ENCODE results near the gene TM4SF4.
A peak's percentile ranks its signal among the peaks of the same experiment; 100 is the strongest.

The TM4SF4 gene

DNA sequence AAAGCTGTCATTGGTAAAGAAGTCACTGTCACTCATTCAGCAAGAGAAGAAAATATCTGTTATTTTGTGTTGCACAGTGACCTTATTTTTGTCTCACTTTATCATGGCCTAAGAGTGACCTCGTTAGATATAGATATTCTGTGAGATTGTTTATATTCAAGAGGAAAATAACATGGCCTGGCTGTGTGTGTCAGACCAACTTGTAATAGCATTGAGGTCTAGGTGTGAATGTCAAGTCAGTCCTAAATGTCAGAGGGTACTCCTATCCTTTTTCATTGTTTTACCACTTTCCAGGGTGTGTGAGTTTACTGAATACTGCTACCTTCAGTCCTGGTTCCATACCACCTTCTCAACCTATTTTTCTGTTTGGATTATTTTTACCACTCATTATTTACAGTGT lies 18.5 kb upstream of the TM4SF4 start:
- no peak for DNase-seq

DNA sequence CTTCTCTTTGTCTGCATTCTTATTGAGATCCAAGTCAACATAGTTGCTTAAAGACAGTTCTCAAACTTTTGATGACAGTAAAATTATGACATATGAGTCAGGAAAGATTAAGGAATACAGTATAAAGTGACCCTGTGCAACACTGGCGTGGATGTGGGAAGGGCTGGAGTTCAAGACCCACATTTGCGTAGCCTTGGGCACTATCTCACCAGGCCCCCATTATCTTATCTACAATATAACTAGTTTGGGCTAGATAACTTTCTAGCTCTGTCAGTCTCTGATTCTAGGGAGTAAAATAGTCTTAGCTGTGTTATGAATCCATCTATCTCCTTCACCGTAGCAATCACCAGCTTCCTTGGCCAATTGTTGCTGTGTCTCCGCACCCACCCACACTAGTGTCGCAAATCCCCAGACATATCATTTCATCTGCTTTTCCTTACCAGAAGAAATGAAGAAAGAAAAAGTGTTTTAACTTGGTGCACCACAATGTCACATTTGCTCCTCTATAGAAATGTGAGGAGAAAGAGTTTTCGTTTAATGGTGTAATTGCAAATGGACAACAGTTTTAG lies 14.9 kb upstream of the TM4SF4 start:
- no peak for DNase-seq

DNA sequence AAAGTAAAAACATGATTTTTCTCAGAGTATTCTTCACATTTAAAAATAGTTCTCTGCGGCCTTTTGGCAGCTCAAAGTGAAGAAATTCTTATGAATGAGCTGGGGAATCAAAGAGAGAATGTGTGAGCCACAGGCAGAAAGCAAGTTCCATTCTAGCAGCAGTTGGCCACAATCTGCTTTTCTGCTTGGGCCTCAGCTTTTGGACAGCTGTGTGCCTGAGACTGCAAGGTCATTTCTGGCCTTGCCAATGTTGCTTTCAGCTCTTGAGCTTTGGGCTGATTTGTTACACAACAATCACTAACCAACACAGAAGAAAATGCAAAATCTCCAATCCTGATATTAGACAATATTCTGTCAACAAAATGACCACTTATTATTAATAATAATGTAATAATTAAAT lies 14.4 kb upstream of the TM4SF4 start:
- no peak for DNase-seq

DNA sequence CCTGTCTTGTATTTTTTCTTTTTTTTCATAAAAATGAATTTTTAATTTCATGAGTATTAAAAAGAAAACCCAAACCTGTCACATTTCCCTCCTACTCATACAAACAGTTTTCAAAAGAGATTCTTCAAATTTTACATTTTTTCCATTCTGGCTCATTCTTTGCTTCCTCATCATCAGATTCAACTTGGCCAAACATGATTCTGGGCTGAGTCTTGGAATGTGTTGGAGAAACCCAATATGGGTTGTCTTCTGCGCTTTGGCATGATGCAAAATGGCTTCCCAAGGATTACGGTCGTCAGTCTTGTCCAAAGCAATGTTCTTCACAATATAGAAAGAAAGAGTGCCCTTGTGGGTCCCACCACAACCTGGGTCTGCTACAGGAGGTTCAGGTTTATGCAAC lies 12.4 kb upstream of the TM4SF4 start:
- DNase-seq, result no peak

DNA sequence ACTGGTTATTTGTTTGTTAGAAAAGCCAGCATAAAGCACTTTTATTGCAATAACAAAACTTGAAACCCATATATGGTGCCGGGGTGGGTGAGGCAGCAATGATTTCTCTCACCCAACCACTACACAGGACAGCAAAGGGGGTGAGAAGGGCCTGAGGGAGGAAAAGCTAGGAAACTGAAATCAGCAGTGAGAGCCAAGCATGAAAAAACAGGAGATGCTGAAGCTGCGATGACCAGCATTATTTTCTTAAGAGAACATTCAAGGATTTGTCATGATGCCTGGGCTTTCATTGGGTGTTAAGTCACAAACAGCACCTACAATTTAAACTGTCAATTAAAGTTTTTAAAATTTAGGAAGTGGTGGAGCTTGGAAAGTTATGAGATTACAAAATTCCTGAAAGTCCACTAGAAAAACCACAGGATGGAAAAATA lies 11.9 kb upstream of the TM4SF4 start:
- DNase-seq, result no peak

DNA sequence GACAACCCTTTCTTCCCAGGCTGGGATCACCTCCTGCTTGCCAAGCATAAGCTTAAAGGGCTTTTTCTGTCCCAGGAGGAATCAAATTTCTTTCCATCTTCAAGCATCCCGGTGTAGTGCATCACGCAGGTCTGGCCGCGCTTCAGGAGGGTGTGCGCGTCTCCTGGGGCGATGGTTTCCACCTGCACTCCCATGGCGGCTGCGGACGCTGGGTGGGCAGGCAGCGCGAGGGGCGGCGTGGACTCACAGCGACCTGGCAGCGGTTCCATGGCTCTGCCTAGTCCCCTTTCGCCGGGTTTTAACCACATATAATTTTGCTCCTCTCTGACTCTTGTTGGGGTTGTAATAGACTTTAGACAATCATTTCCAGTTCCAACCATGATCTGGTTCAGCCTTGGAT lies 10.6 kb upstream of the TM4SF4 start:
- DNase-seq, result no peak

DNA sequence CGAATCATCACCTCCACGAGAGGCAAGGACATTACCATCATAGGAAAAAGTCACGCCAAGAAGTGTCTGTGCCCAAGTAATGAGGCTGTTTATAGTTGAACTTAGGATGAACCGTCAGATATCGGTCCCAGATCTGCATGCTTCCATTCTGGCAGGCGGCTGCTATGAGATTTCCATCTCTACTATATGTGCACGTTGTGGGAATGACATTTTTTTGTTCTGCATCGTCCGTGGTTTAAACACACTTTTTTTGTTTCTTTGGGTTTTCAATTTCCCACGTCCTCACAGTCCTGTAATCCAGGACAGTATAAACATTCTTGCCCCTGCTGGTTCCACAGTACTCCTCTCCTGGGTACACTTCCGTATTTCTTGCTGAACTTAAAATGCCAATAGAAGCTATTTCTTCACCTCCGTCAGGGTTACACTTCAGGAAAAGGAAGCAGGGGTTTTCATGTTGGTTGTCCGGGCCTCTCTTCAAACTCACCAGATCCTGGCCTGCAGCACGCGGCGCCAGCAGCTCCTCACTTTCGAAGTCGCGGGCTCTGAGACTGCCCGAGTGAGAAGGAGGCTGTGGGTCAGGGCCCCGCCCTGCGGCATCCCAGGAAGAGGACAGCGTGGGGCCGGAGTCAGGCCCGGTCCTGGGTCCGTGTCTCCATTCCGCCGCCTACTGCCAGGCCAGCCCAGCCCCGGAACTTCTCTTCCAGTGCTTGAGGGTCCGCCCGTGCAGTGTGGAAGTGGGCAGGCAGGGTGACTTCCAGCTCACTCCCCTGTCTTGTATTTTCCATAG lies 9.8 kb upstream of the TM4SF4 start:
- DNase-seq, result no peak

DNA sequence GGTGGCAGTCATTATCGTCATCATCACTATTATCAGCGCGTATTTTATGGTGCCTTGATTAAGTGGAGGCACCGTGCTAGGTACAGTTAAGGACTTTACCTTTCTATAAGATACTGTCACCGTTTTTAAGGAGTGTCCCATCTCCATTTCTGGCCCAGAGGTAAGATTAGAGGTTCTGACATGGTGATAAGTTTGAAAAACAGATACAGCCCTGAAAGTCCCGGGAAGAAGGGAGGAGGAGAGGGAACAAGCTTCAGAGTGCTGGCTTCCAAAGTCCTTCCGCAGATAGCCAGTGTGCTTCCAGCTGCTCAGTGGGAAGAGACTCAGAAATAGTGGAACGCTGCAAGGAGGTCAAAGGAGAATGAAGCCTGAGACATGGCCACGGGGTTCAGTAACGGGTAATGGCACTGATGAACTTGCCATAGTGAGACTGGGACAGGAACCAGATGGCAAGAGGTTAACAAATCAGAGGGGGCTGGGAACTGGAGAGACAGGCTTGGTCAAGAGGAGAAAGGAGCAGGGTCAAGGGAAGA lies 9.1 kb upstream of the TM4SF4 start:
- no peak for DNase-seq

DNA sequence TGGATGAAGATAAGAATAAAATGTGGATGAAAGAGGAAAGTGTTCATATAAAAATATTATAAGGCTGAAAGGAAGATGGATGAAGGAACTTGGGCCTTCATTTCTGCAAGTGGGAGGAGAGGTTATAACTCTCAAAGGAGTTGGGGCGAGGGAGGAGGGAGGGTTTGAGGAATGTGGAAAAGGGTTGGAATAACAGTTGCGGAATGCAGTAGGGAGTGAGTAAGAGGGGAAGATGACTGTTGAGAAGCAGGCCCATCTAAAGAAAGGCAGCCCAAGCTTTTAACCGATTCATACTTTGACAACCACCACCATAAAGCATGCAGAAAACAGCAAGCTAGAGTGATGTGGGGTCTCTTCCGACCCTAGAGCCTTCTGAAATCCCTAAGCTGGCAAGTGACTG lies 8.3 kb upstream of the TM4SF4 start:
- DNase-seq, result no peak

DNA sequence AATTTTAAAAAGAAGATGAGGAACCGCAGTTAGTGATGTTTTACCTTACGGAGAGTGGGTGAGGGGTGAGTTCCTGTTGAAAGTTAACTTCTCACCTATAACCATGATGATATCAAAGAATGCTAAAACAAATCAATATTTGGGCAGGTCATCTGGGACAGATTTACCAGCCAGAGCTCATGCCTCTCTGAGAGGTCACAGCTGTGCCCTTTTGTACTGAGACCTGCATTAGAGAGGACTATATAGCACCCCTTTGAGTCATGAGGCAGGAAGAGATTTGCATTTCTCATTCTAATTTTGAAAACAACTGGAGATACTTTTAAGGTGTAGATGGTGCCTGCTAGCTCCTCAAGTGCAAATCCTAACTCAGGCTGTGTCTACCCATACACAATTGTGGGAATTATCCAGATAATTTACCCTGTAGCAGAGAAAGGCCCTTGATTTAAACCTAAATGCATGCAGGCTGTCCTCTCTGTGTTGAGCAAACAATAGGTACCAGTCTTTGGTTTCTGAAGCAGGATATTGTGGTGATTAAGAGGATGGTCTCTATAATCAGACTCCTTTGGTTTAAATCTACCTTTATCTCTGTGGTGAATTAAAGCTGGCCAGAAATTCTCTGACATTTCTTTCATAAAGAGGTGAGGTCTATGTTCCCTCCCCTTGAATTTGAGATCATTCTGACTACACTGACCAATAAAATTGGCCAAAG lies 5.8 kb upstream of the TM4SF4 start:
- no peak for DNase-seq

DNA sequence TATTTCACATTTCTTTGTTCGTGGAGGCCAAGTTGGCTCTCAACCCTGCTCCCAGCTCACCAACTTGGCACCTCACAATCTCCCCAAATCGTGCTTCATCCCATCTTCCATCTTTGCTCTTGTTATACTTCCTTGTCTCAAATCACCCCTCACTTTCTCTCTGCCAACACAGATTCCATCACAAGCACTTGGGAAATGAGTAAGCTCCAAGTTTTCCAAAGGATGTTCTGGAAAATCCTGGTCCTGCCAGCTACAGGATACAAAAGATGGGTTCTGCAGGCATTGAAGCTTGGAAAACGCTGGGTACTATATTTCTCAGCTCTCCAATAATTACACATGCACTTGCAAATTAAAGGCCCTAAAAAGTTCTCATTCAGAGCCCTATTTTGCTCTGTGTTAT lies 4.1 kb upstream of the TM4SF4 start:
- no peak for DNase-seq

DNA sequence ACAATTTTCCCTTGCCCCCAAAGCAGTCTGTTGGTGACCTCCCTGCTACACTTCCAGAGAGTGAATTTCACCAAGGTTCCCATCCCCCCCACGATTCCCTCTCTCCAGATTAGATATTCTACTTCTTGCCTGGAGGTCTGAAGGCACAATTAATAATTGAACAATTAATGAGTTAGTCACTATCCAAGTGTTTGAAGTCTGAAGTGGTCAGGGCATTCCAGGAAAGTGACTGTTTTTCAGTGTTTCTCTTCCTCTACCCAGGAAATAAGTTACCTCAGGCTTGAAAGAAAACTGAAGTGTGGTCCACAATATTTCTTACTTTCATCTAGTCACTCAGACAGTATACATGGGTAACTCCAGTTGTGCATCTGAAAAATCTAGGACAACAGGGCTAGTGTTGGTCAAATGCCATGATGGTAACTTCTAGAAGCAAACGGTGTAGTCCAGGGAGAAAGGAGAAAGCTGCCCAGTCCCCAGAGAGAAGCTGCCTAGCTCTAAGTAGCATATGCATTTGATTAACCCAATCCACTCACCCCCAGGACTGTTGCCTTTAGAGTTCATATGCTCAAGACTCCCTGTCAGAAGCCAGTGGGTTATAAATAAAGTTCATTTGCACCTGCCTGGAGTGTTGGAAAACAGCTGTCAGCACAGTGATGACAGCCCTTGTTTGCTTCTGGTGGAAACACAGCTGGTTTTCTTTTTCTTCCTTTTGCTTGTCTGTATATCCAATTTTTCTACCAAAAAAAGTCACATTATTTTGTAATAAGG lies 2.3 kb upstream of the TM4SF4 start:
- no peak for DNase-seq

DNA sequence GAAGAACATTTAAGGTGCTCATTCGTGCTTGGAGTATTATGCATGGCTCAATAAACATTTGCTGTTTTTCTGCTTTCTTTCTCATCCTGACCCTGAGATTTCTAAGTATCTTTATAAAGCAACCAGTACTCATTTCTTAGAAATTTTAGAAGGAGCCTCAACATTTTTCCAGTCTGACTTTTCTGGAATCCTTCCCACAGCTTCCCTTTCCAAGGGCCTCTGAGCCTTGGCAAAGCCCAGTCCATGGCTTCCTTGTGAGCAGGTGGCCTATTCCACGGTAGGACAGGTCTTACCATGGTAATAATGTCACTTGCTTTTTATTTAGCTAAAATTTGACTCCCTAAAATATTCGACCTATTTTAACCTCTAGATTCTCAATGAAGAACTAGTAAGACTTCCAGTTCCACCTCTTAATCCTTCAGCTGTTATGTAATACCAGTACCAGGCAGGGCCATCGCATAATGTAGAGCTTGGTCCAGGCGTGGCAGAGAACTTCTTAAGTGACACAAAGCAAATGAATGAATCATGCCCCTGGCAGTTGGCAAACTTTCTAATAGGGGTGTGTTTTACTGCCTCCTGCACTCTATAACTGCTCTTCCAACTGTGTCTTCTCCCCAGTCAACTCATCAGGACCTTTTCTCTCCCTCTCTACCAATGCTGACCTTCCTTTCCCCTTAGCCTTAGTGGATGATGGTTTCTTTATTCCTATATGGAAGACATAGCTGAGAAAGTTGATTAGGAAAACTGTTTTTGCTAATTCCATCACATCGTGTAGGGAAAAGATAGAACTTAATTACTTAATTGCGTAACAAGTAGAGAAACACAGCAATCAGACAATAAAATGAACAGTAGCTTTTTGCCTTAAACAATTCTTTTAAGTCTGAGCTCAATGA lies 894 bp upstream of the TM4SF4 start:
- peak; percentile 61 for DNase-seq

DNA sequence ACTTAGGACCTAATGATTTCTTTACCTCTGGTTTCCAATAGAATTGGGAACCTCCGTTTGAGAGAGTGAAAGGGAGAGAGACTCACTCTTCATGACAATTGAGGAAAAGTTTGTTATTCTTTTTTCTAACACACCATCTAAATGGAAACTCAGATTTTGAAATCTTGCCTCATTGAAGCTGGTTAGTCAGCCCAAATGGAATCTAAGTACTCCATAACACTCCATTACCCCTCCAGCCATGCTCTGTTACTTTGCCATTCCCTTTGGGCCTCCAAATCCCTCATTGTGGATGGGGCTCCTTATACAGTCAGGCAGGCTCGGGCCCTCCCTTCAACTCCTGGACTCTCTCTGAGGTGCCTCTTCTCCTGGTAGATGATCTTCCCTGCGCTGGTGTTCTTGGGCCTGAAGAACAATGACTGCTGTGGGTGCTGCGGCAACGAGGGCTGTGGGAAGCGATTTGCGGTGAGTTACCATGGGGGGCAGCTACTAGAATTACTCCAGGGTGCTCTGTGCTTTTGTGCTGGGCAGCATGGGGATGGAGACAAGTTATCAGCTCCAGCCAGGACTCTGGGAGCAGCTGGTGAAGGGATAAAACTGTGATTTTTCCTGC lies 1.1 kb downstream of the TM4SF4 start:
- no peak for DNase-seq

DNA sequence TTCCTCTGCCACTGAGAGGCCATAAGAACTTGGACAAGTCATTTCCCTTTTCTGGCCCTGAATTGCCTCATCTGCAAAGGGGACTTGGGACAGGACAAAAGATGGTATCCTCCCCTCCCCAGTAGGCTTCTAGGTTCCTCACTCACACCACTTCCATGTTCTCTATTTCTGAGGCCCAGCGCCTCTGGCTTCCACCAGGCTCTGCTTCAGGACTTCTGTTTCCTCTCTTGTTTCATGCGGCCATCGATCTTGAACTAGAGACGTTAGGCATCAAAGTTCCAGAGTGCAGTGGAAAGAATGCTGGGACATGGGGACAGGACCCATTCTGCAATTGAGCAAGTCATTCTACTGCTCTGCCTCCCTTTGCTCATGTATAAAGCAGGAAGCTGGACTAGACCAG lies 1.7 kb downstream of the TM4SF4 start:
- no peak for DNase-seq

DNA sequence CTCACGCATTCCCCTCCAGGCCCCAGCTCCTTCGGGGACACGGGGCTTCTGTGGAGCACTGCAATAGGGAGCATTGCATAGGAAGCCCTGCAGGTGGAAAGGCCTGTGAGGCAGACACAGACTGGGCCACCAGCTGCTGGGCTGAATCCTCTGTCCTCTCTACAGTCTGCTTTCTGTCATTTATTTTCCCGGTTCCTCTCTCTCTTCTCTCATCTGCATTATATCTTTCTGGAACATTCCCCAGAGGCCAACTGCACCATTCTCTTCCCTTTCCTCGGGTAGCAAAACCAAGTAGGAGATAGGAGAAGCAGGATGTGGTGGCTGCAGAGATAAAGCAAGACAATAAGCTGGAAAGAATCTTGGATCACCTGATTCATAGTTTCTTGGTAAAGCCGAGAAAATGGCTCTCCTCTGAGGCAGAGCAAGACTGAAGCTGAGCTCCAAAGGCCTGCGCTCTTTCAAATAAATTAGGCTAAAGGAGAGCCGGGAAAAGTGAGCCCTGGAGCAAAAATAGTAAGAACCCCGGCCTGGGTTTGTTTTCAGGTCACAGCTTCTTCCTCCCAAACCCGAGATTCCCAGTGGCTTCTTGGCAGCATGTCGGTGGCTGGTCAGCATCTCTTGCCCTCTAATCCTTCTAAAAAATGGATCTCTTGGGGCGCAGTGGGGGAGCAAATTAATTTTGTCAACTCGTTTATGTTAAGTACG lies 5.3 kb downstream of the TM4SF4 start:
- DNase-seq, result no peak

DNA sequence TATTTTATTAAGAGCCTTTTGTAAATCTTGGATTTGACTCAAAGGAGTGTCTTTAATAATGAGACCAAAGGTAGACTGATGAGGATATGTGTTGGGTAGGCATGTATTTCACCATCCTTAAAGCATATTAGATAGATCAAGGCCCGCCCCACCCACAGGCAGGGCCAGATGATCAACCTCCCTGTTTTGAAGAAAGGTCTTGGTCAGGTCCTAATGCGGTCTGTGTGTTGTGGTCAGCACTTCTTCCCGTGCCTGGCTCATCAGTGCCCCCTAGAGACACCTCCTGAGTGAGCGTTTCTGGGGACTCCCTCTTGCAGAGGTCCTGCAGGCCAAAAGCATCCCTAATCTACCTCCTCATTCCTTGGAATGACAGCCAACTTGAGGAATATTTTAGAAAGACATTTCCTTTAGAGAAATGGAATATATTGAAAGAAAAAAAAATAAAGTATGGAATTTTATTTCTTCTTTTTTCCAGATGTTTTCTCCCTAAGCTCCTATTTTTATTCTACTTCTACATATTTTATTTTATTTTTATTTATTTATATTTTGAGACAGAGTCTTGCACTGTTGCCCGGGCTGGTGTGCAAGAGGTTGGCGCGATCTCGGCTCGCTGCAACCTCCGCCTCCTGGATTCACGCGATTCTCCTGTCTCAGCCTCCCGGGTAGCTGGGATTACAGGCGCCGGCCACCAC lies 6.0 kb downstream of the TM4SF4 start:
- peak; percentile 74 for DNase-seq

DNA sequence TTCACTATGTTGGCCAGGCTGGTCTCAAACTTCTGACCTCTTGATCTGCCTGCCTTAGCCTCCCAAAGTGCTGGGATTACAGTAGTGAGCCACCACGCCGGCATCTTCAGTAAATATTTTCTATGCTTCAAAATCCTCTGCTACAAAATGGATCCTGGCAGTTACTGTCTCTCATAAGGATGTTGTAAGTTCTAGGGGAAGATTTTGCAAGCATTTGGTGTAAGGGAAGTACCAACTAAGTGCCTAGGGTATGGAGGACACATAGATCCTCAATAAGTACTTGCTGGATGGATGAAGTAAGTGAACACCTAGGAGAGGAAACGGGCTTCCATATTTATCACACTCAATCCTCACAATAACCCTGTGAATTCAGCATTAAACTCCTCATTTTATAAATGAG lies 6.6 kb downstream of the TM4SF4 start:
- no peak for DNase-seq

DNA sequence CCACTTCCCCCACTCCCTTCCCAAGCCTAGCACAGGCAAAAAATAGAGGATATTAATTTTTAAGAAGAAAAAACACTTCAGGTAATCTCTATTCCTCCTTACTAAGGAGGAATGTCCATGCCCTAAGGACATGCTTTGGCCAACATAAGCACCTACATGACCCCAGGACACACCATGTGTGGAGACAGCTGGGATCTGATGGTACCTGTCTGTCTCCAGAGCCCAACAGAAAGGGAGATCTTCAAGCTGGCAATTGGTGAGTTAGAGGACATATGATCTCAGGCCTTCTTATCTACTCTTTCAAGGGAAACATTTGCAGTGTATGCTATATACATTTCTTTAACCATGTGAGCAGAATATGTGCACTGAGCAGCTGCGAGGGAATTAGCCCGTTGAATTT lies 7.0 kb downstream of the TM4SF4 start:
- DNase-seq, result no peak

DNA sequence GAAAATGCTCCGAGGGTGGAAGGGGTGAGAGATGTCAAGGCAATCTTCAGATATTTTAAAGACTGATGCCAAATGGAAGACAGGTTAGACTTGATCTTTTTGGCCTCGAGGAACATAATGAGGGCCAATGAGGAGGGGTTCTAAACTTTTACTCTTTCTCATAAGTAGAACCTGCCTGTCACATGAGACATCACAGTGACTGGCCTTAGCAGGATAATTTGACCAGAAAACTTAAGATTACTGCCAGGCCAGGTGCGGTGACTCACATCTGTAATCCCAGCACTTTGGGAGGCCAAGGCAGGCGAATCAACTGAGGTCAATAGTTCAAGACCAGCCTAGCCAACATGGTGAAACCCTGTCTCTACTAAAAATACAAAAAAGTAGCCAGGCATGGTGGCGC lies 12.2 kb downstream of the TM4SF4 start:
- DNase-seq, result no peak
